M059J (cell line): ENCODE data around the gene GPC6. TPM values are rescaled to one million over a fixed set of nuclear protein-coding genes. Genes with fewer than 3 reads are reported as not detected.

ENCODE experiments used
- DNase-seq: peaks from one replicate; pipeline ENCODE4 v3.0.0-alpha.2; 2012; ENCODE audit warnings: low read depth
- total RNA-seq: library from RNA; depleted of rRNA; stranded (reverse); fragments of >200 nt; shearing (Covaris generic); gene quantifications from 2 replicates; pipeline ENCODE4 v1.2.3, GENCODE V29; 2014

The GPC6 gene
- total RNA-seq, 1 experiment from 2014 or later, result 0.71 TPM

DNA sequence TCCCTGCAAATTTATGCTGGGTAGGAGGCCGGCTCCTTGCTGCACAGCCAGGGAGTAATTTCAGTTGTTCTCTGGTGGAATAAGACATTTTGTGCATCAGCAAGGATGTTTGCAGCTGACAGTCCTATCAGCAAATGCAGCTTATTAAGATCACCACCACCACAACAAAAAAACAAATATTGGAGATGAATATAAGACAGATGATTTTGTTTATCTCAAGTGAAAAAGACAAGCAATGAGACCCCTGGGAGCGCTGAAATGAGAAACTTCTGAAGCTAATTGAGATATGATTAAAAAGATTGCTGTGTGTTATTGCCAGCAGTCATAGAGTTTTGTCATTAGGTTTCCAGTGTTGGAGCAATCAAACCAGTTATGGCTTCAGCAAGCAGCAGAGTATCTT, 505.6 kb downstream of the GPC6 start:
- no peak for DNase-seq

- DNase-seq, result no peak
Observed at GRCh38 chr13:93736081-93736480, 509.5 kb downstream of the GPC6 start.

DNA sequence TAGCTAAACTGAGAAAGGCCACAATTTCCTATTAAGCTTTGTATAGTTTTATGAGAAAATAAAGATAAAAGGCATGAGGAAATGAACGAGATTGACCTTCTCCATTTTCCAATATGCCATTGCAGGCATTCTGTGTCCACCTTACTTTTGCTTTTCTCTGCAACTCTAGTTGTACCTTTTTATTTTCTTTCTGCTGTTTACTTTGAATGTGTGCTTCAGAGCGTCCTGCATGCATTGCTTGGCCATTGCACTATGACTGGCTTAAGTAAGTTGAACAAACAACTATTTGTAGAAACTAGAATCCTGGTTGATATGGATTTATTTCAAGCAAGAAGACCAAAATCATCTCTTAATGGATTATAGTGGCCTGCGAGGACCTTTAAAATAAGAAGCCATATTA, 510.3 kb downstream of the GPC6 start:
- no peak for DNase-seq

DNA sequence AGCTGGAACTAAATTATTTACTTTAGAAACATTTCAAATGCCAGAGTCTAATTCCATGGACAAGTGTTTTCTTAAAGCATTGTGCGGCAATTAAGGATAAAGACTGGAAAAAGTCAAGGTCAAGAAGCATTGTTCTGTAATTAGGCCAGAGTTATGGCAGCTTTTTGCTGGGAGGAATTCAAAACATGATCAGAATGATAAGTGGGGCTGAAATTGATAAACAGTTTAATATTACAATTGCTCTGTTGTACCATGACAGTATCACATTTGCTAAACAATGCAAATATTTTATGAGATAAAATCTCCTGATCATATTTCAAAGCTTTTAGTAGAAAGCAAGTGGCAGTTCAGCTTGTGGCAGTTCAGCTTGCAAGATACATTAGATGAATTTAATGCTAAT, 513.7 kb downstream of the GPC6 start:
- no peak for DNase-seq

DNA sequence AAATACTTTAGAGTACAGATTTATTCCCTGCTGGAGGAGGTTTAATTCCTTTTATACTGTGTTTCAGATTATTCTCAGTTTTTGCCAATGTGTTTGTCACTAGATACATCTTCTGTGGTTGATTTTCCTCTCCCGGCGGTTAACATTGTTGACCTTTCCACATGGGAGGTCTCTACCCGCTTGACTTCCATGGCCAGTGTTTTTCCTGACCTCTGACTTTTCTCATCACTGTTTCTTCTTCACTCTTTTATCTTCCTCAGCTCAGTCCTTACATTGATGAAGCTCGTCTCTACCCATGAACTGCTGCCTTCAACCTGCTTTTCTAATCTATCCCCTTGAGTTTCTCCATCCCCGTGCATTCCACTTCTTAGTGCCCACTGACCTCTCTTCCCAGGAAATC, 517.4 kb downstream of the GPC6 start:
- DNase-seq, result no peak

DNA sequence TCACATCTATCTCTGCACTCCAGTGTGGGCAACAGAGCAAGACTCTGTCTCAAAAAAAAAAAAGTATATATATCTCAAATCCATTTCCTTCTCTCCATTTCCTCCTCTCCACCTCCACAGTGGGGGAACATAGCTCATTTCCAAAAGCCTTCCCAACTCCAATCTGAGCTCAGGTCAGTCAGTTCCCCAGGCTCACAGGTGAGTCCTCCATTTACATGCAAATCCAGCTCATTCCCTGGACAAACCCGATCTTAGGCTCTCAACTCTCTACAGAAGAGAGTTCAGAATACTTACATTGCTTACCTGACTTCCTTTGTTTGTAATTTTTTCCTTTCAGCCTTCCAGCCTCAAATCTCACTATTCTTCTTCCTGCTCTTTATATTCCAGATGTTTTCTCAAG, 518.3 kb downstream of the GPC6 start:
- DNase-seq, result no peak

- DNase-seq, result no peak
Observed at GRCh38 chr13:93745884-93746283, 519.3 kb downstream of the GPC6 start.

DNA sequence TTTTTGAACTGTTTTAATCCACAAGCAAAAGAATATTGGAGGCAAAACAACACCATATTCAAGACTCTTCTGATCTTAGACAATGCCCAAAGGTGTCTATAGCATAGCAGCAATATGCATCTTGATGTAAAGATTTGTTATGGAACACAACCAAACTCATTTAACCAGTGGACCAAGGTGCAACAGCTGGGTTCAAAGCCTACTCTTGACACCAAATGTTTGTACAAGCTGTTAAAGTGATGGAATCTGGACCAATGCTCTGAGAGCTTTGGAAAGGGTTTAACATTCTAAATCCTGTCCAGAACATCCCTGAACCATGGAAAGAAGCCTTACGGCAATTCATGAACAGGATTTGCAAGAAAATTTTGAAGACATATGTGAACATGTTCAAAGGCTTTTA, 520.0 kb downstream of the GPC6 start:
- no peak for DNase-seq

- DNase-seq, result no peak
Observed at GRCh38 chr13:93750676-93751075, 524.1 kb downstream of the GPC6 start.

- no peak for DNase-seq
Observed at GRCh38 chr13:93751117-93751516, 524.5 kb downstream of the GPC6 start.

DNA sequence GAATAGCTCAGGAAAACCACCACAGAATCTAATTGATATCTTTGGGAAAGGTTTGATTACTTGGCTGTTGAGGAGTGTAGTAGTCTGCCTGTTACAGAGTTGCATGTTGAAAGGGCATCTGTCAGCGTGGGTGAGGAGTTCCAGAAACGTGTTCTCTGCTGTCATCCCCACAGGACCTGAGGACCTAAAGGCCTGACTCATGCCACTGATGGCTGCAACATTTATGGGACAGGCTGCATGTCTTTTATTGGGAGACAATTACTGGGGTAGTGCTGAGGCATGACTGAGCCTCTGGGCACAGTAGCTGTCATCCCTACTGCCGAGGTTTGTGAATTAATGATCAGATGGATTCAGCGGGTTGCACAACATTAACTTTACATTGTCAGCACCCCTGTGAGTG, 525.9 kb downstream of the GPC6 start:
- DNase-seq, result no peak

- no peak for DNase-seq
Observed at GRCh38 chr13:93753639-93754038, 527.0 kb downstream of the GPC6 start.

GRCh38 chr13:93755341-93755740, 528.7 kb downstream of the GPC6 start:
- no peak for DNase-seq

DNA sequence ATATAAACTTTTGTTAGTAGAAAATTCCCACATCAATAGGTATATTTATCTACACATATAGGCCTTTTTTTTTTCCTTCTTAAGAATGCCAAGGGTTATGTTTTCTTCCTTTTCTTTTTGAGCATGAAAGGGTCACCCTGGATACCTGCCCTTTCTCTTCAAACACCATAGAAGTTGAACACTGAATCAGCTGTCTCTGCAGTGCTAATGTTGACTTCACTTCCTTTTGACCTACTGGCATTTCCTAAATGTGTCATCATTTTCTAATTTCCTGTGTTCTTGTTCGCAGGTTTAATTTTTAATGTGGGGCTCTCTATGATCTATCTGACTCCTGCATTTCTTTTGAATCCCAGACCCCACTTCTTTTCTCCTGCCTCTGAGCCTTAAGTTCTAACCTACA, 532.0 kb downstream of the GPC6 start:
- no peak for DNase-seq

DNA sequence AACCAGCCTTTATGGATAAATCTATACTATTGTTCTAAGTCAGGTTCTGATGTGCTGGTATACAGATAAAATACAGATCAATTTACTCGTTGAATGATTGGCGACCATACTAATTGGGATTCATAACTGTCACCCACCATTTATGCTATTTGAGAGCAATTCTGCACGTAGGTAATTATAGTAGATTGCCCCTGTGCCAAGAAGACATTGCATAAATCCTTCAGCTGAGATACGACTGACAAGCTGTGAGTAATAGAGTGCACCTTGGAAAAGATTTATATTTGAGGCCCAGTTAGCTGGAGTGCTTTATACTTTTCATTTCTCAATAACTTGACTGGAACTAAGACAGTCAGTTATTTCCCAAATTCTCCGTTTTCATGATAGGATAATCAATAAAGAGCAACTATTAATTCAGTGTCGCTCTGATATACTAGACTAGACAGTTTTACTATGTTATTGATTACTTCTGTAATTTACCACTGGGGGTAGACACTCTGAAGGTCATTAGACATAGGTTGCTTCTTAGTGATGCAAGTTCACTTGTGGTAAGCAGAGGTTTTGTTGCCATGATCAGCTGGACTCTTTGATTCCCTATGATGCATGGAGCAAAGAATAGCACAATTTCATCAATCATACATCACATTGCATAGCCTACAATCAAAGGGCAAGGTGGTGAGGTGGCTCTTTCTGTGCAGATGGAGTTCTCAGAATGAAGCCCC, 536.3 kb downstream of the GPC6 start:
- DNase-seq, result no peak

GRCh38 chr13:93765062-93765461, 538.5 kb downstream of the GPC6 start:
- DNase-seq, result no peak

DNA sequence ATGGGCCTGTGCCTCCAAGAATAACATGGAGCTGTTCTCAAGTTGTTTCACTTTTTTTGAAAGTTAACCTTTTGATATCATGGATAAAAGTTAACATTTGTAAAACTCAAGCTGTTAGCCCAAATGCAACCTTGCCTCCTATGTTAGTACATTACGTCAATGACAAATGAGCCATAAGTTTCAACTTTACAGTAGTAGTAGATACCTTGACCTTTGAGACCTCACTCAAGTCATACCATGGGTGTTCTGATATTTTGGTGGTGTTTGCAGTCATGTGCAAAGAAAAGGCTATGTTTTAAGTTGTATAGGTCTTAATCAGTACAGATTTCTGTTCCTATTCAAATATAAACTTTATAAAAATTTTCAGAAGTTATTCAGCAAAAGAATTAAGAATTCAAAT, 539.2 kb downstream of the GPC6 start:
- no peak for DNase-seq

DNA sequence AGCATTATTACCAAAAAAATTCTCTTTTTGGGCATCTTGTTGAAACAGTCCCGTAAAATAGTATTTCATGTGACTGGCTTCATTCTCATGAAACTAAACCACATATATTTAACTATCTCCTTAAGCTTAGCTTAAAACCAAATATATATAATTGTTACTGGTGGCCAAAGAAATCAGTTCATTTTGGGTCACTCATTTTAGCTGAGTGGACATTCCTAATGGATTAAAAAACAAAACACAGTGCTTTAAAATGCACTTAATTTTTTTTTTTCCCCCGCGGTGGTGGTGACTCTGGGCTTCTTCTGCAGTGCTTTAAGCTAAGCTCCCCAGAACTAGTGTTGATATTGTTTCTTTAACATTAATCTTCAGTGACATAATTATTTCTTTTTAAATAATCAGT, 540.1 kb downstream of the GPC6 start:
- DNase-seq, result no peak

DNA sequence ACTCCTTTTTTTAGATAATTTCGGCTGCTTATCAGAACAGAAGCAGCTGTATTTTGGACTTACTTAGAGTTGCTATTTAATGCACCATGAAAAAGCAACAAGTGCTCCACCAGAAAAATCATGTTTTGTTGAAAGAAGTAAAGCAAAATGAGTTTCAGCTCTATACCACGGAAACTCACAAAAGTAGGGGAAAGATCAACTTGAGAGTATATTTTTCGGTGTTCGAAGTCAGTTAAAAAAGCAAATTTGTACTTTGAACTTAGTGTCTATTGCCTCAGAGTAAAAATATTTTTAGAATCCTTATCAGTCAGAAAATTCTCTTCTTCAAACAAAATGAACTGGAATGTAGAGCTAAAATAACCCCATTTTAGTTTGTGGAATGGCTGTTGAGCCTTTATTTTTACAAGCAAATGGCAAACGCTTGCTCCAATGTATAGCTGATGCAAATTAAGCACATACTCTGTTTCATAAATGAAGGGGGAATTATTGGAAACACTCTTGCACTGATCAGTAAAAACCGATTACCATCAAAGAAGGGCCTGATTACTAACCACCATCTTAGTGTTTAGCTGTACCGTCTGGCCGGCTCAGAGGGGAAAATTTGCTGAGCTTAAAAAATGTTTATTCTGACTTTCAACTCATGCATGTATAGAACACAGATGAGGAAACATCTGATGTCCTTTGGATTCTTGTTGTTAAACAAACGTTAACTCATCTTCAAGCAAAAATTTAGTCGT, 540.7 kb downstream of the GPC6 start:
- DNase-seq, result no peak

DNA sequence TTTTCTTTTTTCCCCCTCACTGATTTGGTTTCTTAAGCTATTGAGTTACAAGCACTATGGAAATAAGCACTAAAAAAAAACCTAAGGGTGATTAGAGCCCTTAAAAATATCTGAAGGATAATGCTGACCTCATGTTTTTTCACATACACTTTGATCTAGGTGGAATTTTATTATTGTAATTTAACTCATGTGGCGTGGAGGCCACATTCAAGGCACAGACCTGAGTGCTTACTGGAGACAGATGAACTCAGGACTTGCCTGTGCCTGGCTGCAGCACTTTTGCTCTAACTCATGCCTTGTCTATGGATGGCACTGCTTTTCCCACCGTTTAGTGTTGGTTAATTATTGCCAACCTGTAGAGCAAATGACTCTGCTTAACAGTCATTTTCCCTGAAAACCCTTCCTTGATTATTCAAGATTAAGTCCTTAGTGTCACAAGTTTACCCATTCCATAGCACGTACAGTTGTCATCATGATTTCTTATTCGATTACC, 541.4 kb downstream of the GPC6 start:
- no peak for DNase-seq

DNA sequence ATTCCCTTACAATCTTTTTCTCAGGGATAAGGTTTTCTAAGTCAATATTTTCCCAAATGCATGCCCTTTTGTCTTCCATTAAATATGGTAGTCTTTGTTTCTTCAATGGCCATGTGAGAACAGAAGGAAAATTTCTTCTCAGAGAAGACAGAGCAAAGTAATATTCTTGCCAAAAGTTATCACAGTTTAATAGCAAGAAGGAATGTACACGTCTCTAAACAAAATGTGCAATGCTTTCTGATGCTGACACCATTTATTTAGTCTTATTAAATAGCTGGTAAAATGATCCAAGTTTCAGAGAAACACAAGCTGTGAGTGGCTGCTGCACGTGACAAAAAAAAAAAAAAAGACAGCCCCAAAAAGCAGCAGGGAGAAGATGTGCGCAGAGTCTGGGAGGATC, 542.5 kb downstream of the GPC6 start:
- no peak for DNase-seq

DNA sequence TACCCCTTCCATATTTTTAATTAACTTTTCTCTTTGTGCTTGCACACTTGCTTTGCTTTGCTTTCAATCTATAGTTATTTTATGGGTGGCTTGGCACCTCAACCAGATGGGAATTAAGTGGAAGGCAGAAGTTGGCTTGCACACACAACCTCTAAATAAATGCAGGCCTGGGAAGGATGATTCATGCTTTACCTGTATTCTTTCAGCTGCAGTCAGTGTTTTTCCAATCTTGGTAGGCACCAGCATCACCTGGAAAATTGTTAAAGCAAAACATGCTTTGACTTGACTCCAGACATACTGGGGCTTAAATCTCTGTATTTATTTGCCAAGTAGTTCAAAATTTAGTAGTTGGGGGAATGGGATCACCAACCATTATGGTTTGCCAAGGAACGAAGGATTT, 543.0 kb downstream of the GPC6 start:
- no peak for DNase-seq

GRCh38 chr13:93771227-93771626, 544.6 kb downstream of the GPC6 start:
- DNase-seq, result no peak

DNA sequence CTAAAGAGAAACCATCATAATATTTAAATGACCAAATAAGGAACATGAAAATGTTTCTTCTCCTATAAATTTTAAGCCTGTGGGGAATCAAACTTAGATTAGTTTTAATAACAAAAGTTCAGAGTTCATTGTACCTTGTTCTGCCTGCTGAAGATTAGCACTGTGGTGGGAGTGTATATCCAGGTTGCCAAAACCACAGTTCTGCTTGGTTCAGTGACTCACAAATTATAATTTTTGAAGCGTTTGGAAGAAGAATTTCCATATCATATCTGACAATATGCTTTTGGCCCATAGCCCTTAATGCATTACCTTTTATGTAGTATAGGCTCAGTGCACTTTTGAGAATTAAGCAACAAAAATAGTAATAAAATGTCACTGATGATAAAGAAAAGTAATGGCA, 545.2 kb downstream of the GPC6 start:
- no peak for DNase-seq
